Fibroblast of lung (primary cell): Measurements from ENCODE around the gene HDDC2.

ENCODE experiments used
- CTCF ChIP-seq, 2 donors: IDR thresholded peaks in 1 of 2; conservative IDR thresholded peaks in 1 of 2; 1 replicate in 1 of 2; 2 replicates in 1 of 2; pipeline ENCODE4 v1.5.1; 2011 to 2012; ENCODE audit warnings: low read length in 2 of 2, control low read depth in 1 of 2, inconsistent platforms in 1 of 2, low read depth in 1 of 2, mild to moderate bottlenecking in 1 of 2
- EZH2 ChIP-seq: IDR thresholded peaks from 2 replicates; pipeline ENCODE4 v1.5.1; 2012; ENCODE audit warnings: low read length, control low read depth, mild to moderate bottlenecking; ENCODE audit errors: missing control alignments

GRCh38 chr6:125307964-125308615 is 6.3 kb upstream of the HDDC2 start:
- TF ChIP-seq EZH2 (no peak), CTCF (conservative IDR thresholded peaks at IDR 0.05 in 1 of 2, IDR thresholded peaks at IDR 0.05 in 1 of 2; ENCODE audit: low read depth in 1 of 2, low read length in 2 of 2) (no peak)
